Endothelial cell of umbilical vein (primary cell): ENCODE measurements around the gene CDC5L.

Source experiments
- CTCF ChIP-seq, 2 donors: IDR thresholded peaks; 1 replicate in 1 of 2; 2 replicates in 1 of 2; pipeline ENCODE4 v1.5.1; 2011; ENCODE audit warnings: low read length in 2 of 2, mild to moderate bottlenecking in 2 of 2, moderate library complexity in 2 of 2, control low read depth in 1 of 2, inconsistent platforms in 1 of 2, low read depth in 1 of 2; ENCODE audit not compliant: insufficient read depth in 1 of 2; ENCODE audit errors: extremely low read depth in 1 of 2
- EZH2 ChIP-seq: IDR thresholded peaks from 2 replicates; pipeline ENCODE4 v1.6.1; 2012; ENCODE audit warnings: borderline replicate concordance, low read depth, mild to moderate bottlenecking, moderate library complexity, low read length, inconsistent platforms; ENCODE audit not compliant: severe bottlenecking
- FOS ChIP-seq: IDR thresholded peaks from 2 replicates; pipeline ENCODE4 v1.6.1; 2011; ENCODE audit warnings: mild to moderate bottlenecking, low read length, moderate library complexity, borderline replicate concordance; ENCODE audit not compliant: insufficient read depth
- JUN ChIP-seq: IDR thresholded peaks from 2 replicates; pipeline ENCODE4 v1.6.1; 2011; ENCODE audit warnings: borderline replicate concordance, low read depth; ENCODE audit not compliant: insufficient read length, insufficient read depth
- MAX ChIP-seq: IDR thresholded peaks from 2 replicates; pipeline ENCODE4 v1.6.1; 2011; ENCODE audit not compliant: insufficient read depth, insufficient read length
- MYC ChIP-seq: IDR thresholded peaks from one replicate; pipeline ENCODE4 v1.6.1; 2011; ENCODE audit warnings: mild to moderate bottlenecking, low read depth, low read length
- POLR2A ChIP-seq: IDR thresholded peaks from 2 replicates; pipeline ENCODE4 v1.6.1; 2012; ENCODE audit warnings: low read depth, mild to moderate bottlenecking, control low read depth, low read length
- POLR2AphosphoS5 ChIP-seq: IDR thresholded peaks from 2 replicates; pipeline ENCODE4 v1.6.1; 2012; ENCODE audit warnings: low read depth, mild to moderate bottlenecking, control low read depth, low read length, moderate library complexity; ENCODE audit not compliant: insufficient read depth

GRCh38 chr6:44468835-44469234, 81.3 kb downstream of the CDC5L start:
- TF ChIP-seq POLR2A (no peak), JUN (no peak), CTCF (IDR thresholded peaks at IDR 0.05; ENCODE audit: extremely low read depth in 1 of 2, insufficient read depth in 1 of 2, low read depth in 1 of 2, low read length in 2 of 2) (no peak), EZH2 (no peak), POLR2AphosphoS5 (no peak), MYC (no peak), FOS (no peak), MAX (no peak)
